ENCODE results near the gene PRIM2. TPM values are rescaled to one million over a fixed set of nuclear protein-coding genes. Genes with fewer than 3 reads are reported as not detected.

Gene PRIM2
- total and polyA plus RNA-seq, 11 donors, result 1.6 to 5.4 (median 4.4) TPM

GRCh38 chr6:57276946-57277345 lies 40.5 kb upstream of the PRIM2 start:
- H3K27me3 ChIP-seq, result peaks cover 0 to 3% (median 0%) of the 10 kb centered on the region in 9 donors
- DNase-seq (no peak), ATAC-seq (no peak)
- intact Hi-C loops (cut with DNase I), result no loop called here
- no peaks in the 10 kb centered on the region for H3K4me1 ChIP-seq
- H3K4me3 ChIP-seq, result no peak overlapping the region
- no peak overlapping the region for H3K27ac ChIP-seq
- TF ChIP-seq POLR2A (IDR thresholded peaks at IDR 0.05), result no peak
- no peak for TF ChIP-seq CTCF (IDR thresholded peaks at IDR 0.05)
- no peaks in the 10 kb centered on the region for H3K36me3 ChIP-seq
- no peaks in the 10 kb centered on the region for H3K9me3 ChIP-seq

GRCh38 chr6:57278570-57278969 lies 38.9 kb upstream of the PRIM2 start:
- intact Hi-C loops (cut with DNase I), result no loop called here
- H3K36me3 ChIP-seq, result no peaks in the 10 kb centered on the region
- DNase-seq (no peak), ATAC-seq (no peak)
- TF ChIP-seq POLR2A (IDR thresholded peaks at IDR 0.05) (no peak), CTCF (IDR thresholded peaks at IDR 0.05) (no peak)
- H3K27ac ChIP-seq, result peak overlapping the region in 1 of 12 donors; percentile 67
- 74 to 90% (median 85%) methylated on average over 2 of the region's 2 CpGs for WGBS, 4 donors
- no peaks in the 10 kb centered on the region for H3K4me1 ChIP-seq
- H3K9me3 ChIP-seq, result no peaks in the 10 kb centered on the region
- H3K27me3 ChIP-seq, result peaks cover 0 to 3% (median 0%) of the 10 kb centered on the region in 9 donors
- no peak overlapping the region for H3K4me3 ChIP-seq

GRCh38 chr6:57279013-57279412 lies 38.4 kb upstream of the PRIM2 start:
- TF ChIP-seq POLR2A (IDR thresholded peaks at IDR 0.05) (no peak), CTCF (IDR thresholded peaks at IDR 0.05) (no peak)
- Histone ChIP-seq H3K36me3 (no peaks in the 10 kb centered on the region), H3K27me3 (peaks cover 0 to 3% (median 0%) of the 10 kb centered on the region in 9 donors), H3K4me3 (no peak overlapping the region), H3K9me3 (no peaks in the 10 kb centered on the region), H3K4me1 (no peaks in the 10 kb centered on the region), H3K27ac (peak overlapping the region in 1 of 12 donors; percentile 67)
- WGBS, 4 donors, result 80 to 98% (median 87%) methylated on average over 2 of the region's 2 CpGs
- intact Hi-C loops (cut with DNase I), result no loop called here
- no peak for ATAC-seq
- no peak for DNase-seq

- no peaks in the 10 kb centered on the region for H3K9me3 ChIP-seq
- H3K4me3 ChIP-seq, result no peak overlapping the region
- peaks cover 0 to 3% (median 0%) of the 10 kb centered on the region in 9 donors for H3K27me3 ChIP-seq
- no peaks in the 10 kb centered on the region for H3K4me1 ChIP-seq
- no peaks in the 10 kb centered on the region for H3K36me3 ChIP-seq
- intact Hi-C loops (cut with DNase I), result no loop called here
- H3K27ac ChIP-seq, result peak overlapping the region in 1 of 12 donors; percentile 70
- DNase-seq, result no peak
- ATAC-seq, result no peak
- no peak for TF ChIP-seq POLR2A (IDR thresholded peaks at IDR 0.05)
- no peak for TF ChIP-seq CTCF (IDR thresholded peaks at IDR 0.05)
Measured at GRCh38 chr6:57283106-57283505, 34.3 kb upstream of the PRIM2 start.
